ENCODE results near the gene SPTBN4.
"Not testable (repeated sequence)": the region's sequence is repeated elsewhere in the genome, so short reads cannot be mapped to it uniquely, and the experiment has no call there.

Gene SPTBN4

GRCh38 chr19:40507892-40508291 is 41.1 kb downstream of the SPTBN4 start:
- DNase-seq (ENCODE audit: low spot score), result no peak

DNA sequence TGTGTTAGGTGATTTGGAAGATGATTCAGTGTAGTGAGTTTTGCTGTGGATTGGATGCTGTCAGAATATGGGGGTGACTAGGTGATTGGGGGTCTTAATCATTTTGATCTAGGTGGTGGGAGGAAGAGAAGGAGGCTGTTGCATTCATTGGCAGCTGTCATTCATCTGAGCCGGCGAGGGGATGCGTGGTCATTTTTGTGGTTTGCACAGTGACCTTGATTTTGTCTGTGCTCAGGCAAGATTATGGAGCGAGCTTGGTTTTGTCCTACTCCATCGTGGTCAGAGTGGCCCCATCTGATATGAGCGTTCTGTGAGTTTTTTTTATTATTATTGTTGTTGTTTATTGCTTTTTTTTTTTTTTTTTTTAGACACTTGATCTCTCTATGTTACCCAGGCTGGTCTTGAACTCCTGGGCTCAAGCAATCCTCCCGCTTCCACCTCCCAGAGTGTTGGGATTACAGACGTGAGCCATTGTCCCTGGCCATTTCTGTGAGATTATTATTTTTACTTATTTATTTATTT is 42.0 kb downstream of the SPTBN4 start:
- DNase-seq (ENCODE audit: low spot score), result no peak

- no peak for DNase-seq (ENCODE audit: low spot score)
Observed at GRCh38 chr19:40510526-40511115, 43.8 kb downstream of the SPTBN4 start.

DNA sequence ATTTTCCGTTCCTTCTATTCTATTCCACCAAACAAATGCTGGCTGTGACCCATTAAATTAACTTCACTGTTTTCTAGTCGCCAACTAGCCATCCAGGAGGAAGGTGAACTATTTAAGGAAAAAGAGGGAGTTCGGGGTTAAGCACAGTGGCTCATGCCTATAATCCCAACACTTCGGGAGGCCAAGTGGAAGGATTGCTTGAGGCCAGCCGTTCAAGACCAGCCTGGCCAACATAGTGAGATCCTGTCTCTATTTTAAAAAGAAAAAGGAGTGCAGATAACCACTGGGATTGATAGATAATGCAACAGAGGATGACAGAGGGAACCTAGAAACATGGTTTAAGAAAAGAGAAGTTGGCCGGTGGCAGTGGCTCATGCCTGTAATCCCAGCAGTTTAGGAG is 44.7 kb downstream of the SPTBN4 start:
- no peak for DNase-seq (ENCODE audit: low spot score)

GRCh38 chr19:40512110-40512472 is 45.3 kb downstream of the SPTBN4 start:
- no peak for DNase-seq (ENCODE audit: low spot score)

- DNase-seq (ENCODE audit: low spot score), result no peak
Observed at GRCh38 chr19:40512473-40513344, 45.9 kb downstream of the SPTBN4 start.

DNA sequence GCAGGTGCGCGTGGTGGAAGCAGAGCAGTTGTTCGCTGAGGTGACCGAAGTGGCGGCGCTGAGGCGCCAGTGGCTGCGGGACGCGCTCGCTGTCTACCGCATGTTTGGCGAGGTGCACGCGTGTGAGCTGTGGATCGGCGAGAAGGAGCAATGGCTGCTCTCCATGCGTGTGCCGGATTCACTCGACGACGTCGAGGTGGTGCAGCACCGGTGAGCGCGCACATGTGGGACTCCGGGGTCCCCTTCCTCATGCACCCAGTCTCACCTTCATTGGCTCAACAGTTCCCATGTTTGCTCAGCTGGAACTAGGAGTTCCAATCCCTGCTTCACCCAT is 46.5 kb downstream of the SPTBN4 start:
- no peak for DNase-seq (ENCODE audit: low spot score)

DNA sequence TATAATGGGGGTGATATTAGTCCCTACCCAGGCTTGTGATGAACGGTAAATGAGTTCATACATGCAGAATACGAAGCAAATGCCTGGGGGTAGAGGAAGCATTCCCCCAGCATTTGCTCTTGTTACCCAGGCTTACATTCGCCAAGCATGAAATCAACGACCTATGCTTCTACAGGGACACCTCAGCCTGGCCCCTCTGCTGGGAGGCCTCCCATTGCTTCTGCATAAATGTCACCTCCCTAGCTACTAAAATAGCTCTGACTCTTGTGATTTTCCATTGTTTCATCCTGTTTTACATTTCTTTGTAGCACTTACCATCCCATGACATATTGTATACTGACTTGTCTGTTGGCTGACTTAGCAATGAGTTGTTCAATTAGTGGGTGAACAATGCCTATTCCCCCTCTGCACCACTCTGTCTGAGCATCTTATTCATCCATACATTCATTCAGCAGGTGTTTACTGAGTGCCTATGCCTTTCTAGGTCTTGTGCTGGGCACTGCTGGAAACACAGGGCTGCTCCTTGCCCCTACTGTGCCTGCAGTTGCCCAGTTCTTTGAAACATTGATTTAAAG is 47.0 kb downstream of the SPTBN4 start:
- DNase-seq (ENCODE audit: low spot score), result no peak

GRCh38 chr19:40517248-40517647 is 50.4 kb downstream of the SPTBN4 start:
- DNase-seq (ENCODE audit: low spot score), result no peak

- no peak for DNase-seq (ENCODE audit: low spot score)
Observed at GRCh38 chr19:40519352-40520322, 52.8 kb downstream of the SPTBN4 start.

GRCh38 chr19:40521276-40521675 is 54.5 kb downstream of the SPTBN4 start:
- DNase-seq (ENCODE audit: low spot score), result no peak

- not testable (repeated sequence) for DNase-seq (ENCODE audit: low spot score)
Observed at GRCh38 chr19:40521900-40522299, 55.1 kb downstream of the SPTBN4 start.

GRCh38 chr19:40523322-40524047 is 56.7 kb downstream of the SPTBN4 start:
- peak; percentile 17 for DNase-seq (ENCODE audit: low spot score)

DNA sequence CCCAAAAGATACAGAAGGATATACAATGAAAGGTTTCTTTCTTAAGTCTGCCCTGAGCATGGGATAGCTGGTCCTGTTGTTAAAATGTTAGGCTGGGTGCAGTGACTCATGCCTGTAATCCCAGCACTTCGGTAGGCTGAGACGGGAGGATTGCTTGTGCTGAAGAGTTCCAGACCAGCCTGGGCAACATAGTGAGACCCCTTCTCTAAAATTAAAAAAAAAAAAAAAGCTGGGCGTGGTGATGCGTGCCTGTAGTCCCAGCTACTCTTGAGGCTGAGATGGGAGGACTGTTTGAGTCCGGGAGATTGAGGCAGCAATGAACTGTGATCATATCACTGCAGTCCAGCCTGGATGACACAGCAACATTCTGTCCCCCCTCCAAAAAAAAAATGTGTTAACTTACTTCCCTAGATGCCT is 57.3 kb downstream of the SPTBN4 start:
- DNase-seq (ENCODE audit: low spot score), result no peak

DNA sequence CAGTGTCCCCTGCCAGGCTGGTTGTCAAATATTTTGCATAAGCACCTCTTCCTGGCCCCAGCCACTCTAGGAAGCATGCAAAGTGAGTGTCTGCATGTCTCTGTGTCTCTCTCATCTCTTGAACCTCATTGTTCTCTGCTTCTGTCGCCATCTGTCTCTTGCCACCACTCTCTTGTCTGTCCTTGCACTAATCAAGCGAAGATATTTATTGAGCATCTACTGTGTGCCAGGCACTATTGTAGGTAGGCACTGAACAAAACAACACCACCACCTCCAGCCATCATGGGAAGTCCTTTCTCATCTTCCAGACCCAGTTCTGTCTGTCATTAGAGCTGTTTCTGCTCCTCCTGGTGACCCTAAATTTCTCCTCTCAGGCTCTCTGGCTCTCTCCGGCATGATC is 57.9 kb downstream of the SPTBN4 start:
- DNase-seq (ENCODE audit: low spot score), result no peak

DNA sequence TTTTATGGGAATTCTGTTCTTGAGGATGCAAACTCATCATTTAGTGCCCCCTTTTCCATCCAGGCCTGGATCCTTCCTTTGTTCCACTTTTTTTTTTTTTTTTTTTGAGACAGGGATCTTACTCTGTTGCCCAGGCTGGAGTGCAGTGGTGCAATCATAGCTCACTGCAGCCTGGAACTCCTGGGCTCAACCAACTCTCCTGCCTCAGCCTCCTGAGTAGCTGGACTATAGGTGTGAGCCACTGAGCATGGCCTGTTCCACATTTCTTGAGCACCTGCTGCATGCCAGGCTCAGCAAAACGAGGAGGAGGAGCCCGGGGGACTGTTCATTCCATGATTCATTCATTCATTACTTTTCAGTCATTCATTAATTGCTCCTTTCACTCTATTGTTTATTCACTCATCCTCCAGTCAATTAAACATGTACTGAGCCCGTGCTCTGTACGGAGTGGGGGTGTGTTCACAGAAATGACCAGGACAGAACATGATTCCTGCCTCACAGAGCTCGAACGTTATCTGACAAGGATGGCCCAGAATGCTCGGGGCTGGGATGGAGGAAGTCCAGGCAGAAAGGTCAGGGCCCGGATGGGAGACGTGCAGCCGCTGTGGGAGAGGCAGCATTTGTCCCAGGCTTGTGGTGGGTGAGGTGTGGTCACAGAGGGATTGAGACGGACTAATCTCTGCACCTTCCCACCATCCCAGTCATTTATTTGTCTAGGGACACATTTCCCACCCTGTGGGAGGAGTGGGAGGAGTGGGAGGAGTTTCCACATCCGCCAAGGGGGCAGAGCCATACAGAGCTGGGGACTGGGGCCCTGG is 58.6 kb downstream of the SPTBN4 start:
- no peak for DNase-seq (ENCODE audit: low spot score)

DNA sequence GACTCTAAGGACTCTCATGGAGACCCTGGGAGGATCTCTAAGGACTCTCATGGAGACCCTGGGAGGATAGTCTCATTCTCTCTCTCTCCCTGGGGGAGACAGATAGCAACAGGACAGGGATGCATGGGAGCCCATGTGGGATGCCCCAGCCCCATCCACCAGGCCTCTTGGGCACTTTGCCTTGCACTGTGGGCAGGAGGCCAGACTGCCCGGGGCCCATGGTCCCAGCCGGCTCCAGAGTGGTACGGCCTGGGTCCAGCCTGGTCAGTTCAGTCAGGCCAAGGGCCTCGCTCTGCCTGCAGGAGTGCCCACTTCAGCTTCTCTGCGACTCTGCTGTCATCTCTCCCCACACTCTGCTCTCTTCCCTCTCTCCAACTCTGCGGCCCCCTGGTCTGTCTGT is 61.3 kb downstream of the SPTBN4 start:
- DNase-seq (ENCODE audit: low spot score), result no peak

- DNase-seq (ENCODE audit: low spot score), result no peak
Observed at GRCh38 chr19:40528533-40529092, 61.8 kb downstream of the SPTBN4 start.

DNA sequence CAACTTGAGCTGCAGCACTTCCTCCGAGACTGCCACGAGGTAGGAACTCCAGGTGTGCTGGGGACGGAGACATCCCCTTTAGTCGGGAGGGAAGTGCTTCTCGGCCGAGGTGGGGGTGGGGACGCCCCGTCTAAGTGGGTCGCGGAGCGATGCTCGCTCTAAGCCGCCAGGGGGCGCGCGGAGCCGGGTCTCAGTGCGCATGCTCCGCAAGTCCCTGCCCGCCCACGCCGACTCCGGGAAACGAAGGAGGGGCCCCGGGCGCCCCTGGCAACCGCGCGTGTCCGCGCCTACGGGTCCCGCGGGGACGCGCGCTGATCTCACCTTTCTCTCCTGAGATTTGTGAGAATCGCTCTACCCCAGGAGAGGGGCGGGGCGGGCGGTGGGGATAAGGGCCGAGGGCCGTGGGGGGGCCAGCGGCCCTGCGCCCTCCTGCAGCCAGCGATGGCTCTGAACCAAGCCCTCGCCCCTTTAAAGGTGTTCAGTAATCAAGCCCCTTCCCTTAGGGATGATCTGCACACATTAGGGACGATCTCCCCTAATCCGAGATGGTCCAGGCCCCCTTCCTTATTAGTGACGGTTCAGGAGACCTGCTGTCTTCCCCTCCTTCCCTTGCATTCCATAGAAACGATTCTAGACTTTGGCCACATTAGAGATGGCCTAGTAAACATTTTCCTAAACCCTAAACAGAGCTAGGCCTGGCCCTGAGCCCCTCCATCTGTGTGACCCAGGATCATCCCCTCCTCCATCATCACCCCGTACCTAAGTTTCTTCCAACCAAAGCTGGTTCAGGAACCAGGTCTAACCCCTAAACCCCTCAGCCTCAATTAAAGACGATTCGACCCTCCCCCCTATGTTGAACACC is 62.5 kb downstream of the SPTBN4 start:
- DNase-seq (ENCODE audit: low spot score), result peak; percentile 88

Data from CD4-positive, alpha-beta T cell treated with Interleukin-6 at 100 ng/mL for 8 hours (primary cell).